Amniotic stem cell (primary cell): ENCODE data around the gene CYP26C1.

ENCODE experiments used
- DNase-seq: peaks from one replicate; lab custom pipeline; 2025; lab: John Stamatoyannopoulos, UW

The CYP26C1 gene

GRCh38 chr10:93059975-93060886 lies at the start of gene CYP26C1:
Gene CYP26C1, plus strand, starts transcription at chr10:93060798. Its CDS starts 466 bp downstream, at chr10:93061264.
- no peak for DNase-seq

- DNase-seq, result no peak
Observed at GRCh38 chr10:93015722-93016121, 44.9 kb upstream of the CYP26C1 start.

- DNase-seq, result no peak
Observed at GRCh38 chr10:93023013-93023650, 37.5 kb upstream of the CYP26C1 start.

GRCh38 chr10:93026072-93026471 lies 34.5 kb upstream of the CYP26C1 start:
- DNase-seq, result no peak

- no peak for DNase-seq
Observed at GRCh38 chr10:93027508-93027907, 33.1 kb upstream of the CYP26C1 start.

- peak; percentile 11 for DNase-seq
Observed at GRCh38 chr10:93028883-93029282, 31.7 kb upstream of the CYP26C1 start.

- peak; percentile 50 for DNase-seq
Observed at GRCh38 chr10:93030409-93030808, 30.2 kb upstream of the CYP26C1 start.

- DNase-seq, result no peak
Observed at GRCh38 chr10:93032105-93032808, 28.3 kb upstream of the CYP26C1 start.

- no peak for DNase-seq
Observed at GRCh38 chr10:93032809-93033137, 27.8 kb upstream of the CYP26C1 start.

GRCh38 chr10:93034426-93034825 lies 26.2 kb upstream of the CYP26C1 start:
- DNase-seq, result no peak

GRCh38 chr10:93039110-93039509 lies 21.5 kb upstream of the CYP26C1 start:
- no peak for DNase-seq

- DNase-seq, result no peak
Observed at GRCh38 chr10:93039721-93040120, 20.9 kb upstream of the CYP26C1 start.

GRCh38 chr10:93054486-93054885 lies 6.1 kb upstream of the CYP26C1 start:
- DNase-seq, result no peak

GRCh38 chr10:93058139-93058538 lies 2.5 kb upstream of the CYP26C1 start:
- no peak for DNase-seq

- no peak for DNase-seq
Observed at GRCh38 chr10:93060887-93061593, 442 bp downstream of the CYP26C1 start.

GRCh38 chr10:93061594-93062513 lies 1.3 kb downstream of the CYP26C1 start:
- DNase-seq, result no peak

GRCh38 chr10:93062514-93063143 lies 2.0 kb downstream of the CYP26C1 start:
- DNase-seq, result no peak

GRCh38 chr10:93063144-93063976 lies 2.8 kb downstream of the CYP26C1 start:
- DNase-seq, result no peak

GRCh38 chr10:93063977-93064660 lies 3.5 kb downstream of the CYP26C1 start:
- DNase-seq, result no peak
